Measurements from ENCODE around the gene UNC119.

UNC119 gene

DNA sequence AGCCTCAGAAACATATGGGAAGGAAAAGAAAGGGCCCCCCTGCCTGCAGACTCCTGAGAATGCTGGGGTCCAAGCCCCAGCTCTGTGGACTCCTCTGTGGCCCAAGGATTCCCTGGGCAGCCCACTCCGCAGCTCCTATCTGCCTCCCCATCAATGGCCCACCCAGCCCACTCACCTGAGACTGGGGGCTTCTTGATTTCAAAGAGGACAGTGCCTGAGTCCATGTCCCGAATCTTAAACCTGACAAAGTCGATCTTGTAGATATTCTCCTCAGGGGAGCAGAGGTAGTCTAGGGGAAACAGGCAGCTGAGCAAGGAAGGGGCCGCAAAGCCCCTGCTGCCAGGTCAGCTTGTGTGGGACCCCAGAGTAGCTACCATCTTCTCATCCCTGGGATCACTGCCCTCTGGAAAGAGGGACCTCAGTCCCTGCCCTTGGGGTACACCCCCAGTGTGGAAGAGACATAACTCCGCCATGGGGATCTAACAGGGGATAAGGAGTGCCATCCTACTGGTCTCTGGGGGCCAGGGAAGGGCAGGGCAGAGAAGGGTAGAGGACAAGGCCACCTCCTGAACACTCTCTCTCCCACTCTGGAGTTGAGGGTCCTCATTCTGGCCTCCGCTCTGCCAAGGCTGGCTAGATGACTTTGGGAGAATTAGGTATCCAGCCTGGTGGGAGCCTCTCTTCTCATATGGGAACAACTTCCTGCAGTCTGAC lies 3.9 kb downstream of the UNC119 start:
- no peak overlapping the region for H3K4me3 ChIP-seq (ENCODE audit: low read length)
- no peaks in the 10 kb centered on the region for H3K36me3 ChIP-seq (ENCODE audit: control insufficient read depth, insufficient read depth, low read length)
- H3K4me1 ChIP-seq (ENCODE audit: control insufficient read depth, insufficient read depth, low read length) = peaks cover 16% of the 10 kb centered on the region
- no peaks in the 10 kb centered on the region for H3K27me3 ChIP-seq (ENCODE audit: control insufficient read depth, insufficient read depth, low read length)
- H3K9ac ChIP-seq (ENCODE audit: low read length) = no peak overlapping the region
- H3K9me3 ChIP-seq (ENCODE audit: control insufficient read depth, low read length) = no peaks in the 10 kb centered on the region

DNA sequence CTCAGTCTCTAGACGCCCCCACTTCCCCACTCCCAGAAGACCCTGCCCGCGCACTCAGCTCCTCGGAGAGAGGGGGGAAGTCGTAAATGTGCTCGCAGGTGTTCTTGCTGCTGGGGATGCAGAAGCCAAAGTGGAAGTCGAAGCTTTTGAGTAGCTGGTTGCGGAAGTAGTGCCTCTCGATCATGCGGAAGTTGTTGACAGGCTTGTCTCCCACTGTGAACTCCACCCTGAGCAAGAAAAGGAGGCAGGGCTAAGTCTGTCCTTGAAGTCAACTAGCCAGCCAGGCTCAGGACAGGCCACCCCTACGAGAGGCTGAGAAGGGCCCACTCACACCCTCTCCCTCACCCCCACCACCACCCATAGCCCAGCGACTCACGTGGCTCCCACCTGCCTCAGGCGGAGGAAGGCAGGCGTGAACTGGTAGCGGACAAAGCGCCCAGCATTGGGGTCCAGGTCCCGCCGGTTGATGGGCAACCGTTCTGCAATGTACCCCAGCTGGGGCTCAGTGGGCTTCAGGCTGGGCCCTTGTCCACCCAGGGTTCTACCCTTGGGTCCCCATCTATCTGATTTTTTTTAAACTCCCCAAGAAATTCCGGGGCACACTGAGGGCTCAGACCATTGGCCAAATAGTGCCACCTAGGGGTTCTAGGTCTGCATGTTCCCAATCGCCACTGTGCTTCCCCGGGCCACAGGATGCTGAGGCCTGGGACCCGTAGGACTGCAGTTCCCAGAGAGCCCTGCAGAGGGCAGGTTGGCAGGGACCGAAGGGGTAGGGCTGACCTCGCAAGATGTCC lies 4.6 kb downstream of the UNC119 start:
- no peak overlapping the region for H3K9ac ChIP-seq (ENCODE audit: low read length)
- peaks cover 11% of the 10 kb centered on the region for H3K4me1 ChIP-seq (ENCODE audit: control insufficient read depth, insufficient read depth, low read length)
- no peak overlapping the region for H3K4me3 ChIP-seq (ENCODE audit: low read length)
- no peaks in the 10 kb centered on the region for H3K27me3 ChIP-seq (ENCODE audit: control insufficient read depth, insufficient read depth, low read length)
- H3K36me3 ChIP-seq (ENCODE audit: control insufficient read depth, insufficient read depth, low read length) = no peaks in the 10 kb centered on the region
- no peaks in the 10 kb centered on the region for H3K9me3 ChIP-seq (ENCODE audit: control insufficient read depth, low read length)

GRCh38 chr17:28547096-28547622 lies 5.3 kb downstream of the UNC119 start:
- no peaks in the 10 kb centered on the region for H3K9me3 ChIP-seq (ENCODE audit: control insufficient read depth, low read length)
- H3K9ac ChIP-seq (ENCODE audit: low read length) = no peak overlapping the region
- H3K27me3 ChIP-seq (ENCODE audit: control insufficient read depth, insufficient read depth, low read length) = no peaks in the 10 kb centered on the region
- no peak overlapping the region for H3K4me3 ChIP-seq (ENCODE audit: low read length)
- no peaks in the 10 kb centered on the region for H3K36me3 ChIP-seq (ENCODE audit: control insufficient read depth, insufficient read depth, low read length)
- H3K4me1 ChIP-seq (ENCODE audit: control insufficient read depth, insufficient read depth, low read length) = peaks cover 9% of the 10 kb centered on the region

GRCh38 chr17:28545787-28546415 lies 6.5 kb downstream of the UNC119 start:
- no peak overlapping the region for H3K9ac ChIP-seq (ENCODE audit: low read length)
- no peaks in the 10 kb centered on the region for H3K27me3 ChIP-seq (ENCODE audit: control insufficient read depth, insufficient read depth, low read length)
- no peak overlapping the region for H3K4me3 ChIP-seq (ENCODE audit: low read length)
- no peaks in the 10 kb centered on the region for H3K9me3 ChIP-seq (ENCODE audit: control insufficient read depth, low read length)
- peaks cover 4% of the 10 kb centered on the region for H3K4me1 ChIP-seq (ENCODE audit: control insufficient read depth, insufficient read depth, low read length)
- no peaks in the 10 kb centered on the region for H3K36me3 ChIP-seq (ENCODE audit: control insufficient read depth, insufficient read depth, low read length)

GRCh38 chr17:28545141-28545503 lies 7.3 kb downstream of the UNC119 start:
- H3K4me3 ChIP-seq (ENCODE audit: low read length) = no peak overlapping the region
- peaks cover 4% of the 10 kb centered on the region for H3K4me1 ChIP-seq (ENCODE audit: control insufficient read depth, insufficient read depth, low read length)
- no peaks in the 10 kb centered on the region for H3K27me3 ChIP-seq (ENCODE audit: control insufficient read depth, insufficient read depth, low read length)
- H3K9ac ChIP-seq (ENCODE audit: low read length) = no peak overlapping the region
- H3K36me3 ChIP-seq (ENCODE audit: control insufficient read depth, insufficient read depth, low read length) = no peaks in the 10 kb centered on the region
- no peaks in the 10 kb centered on the region for H3K9me3 ChIP-seq (ENCODE audit: control insufficient read depth, low read length)

- Histone ChIP-seq H3K9me3 (ENCODE audit: control insufficient read depth, low read length) (no peaks in the 10 kb centered on the region), H3K9ac (ENCODE audit: low read length) (no peak overlapping the region), H3K4me1 (ENCODE audit: control insufficient read depth, insufficient read depth, low read length) (peaks cover 4% of the 10 kb centered on the region), H3K36me3 (ENCODE audit: control insufficient read depth, insufficient read depth, low read length) (no peaks in the 10 kb centered on the region), H3K4me3 (ENCODE audit: low read length) (no peak overlapping the region), H3K27me3 (ENCODE audit: control insufficient read depth, insufficient read depth, low read length) (no peaks in the 10 kb centered on the region)
Measured at GRCh38 chr17:28544402-28545140, 7.9 kb downstream of the UNC119 start.

GRCh38 chr17:28541439-28541838 lies 11.0 kb downstream of the UNC119 start:
- no peaks in the 10 kb centered on the region for H3K27me3 ChIP-seq (ENCODE audit: control insufficient read depth, insufficient read depth, low read length)
- H3K9me3 ChIP-seq (ENCODE audit: control insufficient read depth, low read length) = no peaks in the 10 kb centered on the region
- H3K36me3 ChIP-seq (ENCODE audit: control insufficient read depth, insufficient read depth, low read length) = no peaks in the 10 kb centered on the region
- H3K9ac ChIP-seq (ENCODE audit: low read length) = no peak overlapping the region
- H3K4me1 ChIP-seq (ENCODE audit: control insufficient read depth, insufficient read depth, low read length) = peaks cover 11% of the 10 kb centered on the region
- H3K4me3 ChIP-seq (ENCODE audit: low read length) = no peak overlapping the region

- no peak overlapping the region for H3K4me3 ChIP-seq (ENCODE audit: low read length)
- H3K4me1 ChIP-seq (ENCODE audit: control insufficient read depth, insufficient read depth, low read length) = peaks cover 23% of the 10 kb centered on the region
- H3K36me3 ChIP-seq (ENCODE audit: control insufficient read depth, insufficient read depth, low read length) = no peaks in the 10 kb centered on the region
- H3K9ac ChIP-seq (ENCODE audit: low read length) = no peak overlapping the region
- no peaks in the 10 kb centered on the region for H3K27me3 ChIP-seq (ENCODE audit: control insufficient read depth, insufficient read depth, low read length)
- H3K9me3 ChIP-seq (ENCODE audit: control insufficient read depth, low read length) = no peaks in the 10 kb centered on the region
Measured at GRCh38 chr17:28540231-28540630, 12.2 kb downstream of the UNC119 start.

- Histone ChIP-seq H3K9me3 (ENCODE audit: control insufficient read depth, low read length) (no peaks in the 10 kb centered on the region), H3K9ac (ENCODE audit: low read length) (no peak overlapping the region), H3K4me1 (ENCODE audit: control insufficient read depth, insufficient read depth, low read length) (peaks cover 40% of the 10 kb centered on the region), H3K27me3 (ENCODE audit: control insufficient read depth, insufficient read depth, low read length) (no peaks in the 10 kb centered on the region), H3K4me3 (ENCODE audit: low read length) (no peak overlapping the region), H3K36me3 (ENCODE audit: control insufficient read depth, insufficient read depth, low read length) (no peaks in the 10 kb centered on the region)
Measured at GRCh38 chr17:28538296-28538895, 14.0 kb downstream of the UNC119 start.

- Histone ChIP-seq H3K4me3 (ENCODE audit: low read length) (no peak overlapping the region), H3K36me3 (ENCODE audit: control insufficient read depth, insufficient read depth, low read length) (no peaks in the 10 kb centered on the region), H3K27me3 (ENCODE audit: control insufficient read depth, insufficient read depth, low read length) (no peaks in the 10 kb centered on the region), H3K9ac (ENCODE audit: low read length) (no peak overlapping the region), H3K9me3 (ENCODE audit: control insufficient read depth, low read length) (no peaks in the 10 kb centered on the region), H3K4me1 (ENCODE audit: control insufficient read depth, insufficient read depth, low read length) (peaks cover 52% of the 10 kb centered on the region)
Measured at GRCh38 chr17:28537219-28537610, 15.2 kb downstream of the UNC119 start.

DNA sequence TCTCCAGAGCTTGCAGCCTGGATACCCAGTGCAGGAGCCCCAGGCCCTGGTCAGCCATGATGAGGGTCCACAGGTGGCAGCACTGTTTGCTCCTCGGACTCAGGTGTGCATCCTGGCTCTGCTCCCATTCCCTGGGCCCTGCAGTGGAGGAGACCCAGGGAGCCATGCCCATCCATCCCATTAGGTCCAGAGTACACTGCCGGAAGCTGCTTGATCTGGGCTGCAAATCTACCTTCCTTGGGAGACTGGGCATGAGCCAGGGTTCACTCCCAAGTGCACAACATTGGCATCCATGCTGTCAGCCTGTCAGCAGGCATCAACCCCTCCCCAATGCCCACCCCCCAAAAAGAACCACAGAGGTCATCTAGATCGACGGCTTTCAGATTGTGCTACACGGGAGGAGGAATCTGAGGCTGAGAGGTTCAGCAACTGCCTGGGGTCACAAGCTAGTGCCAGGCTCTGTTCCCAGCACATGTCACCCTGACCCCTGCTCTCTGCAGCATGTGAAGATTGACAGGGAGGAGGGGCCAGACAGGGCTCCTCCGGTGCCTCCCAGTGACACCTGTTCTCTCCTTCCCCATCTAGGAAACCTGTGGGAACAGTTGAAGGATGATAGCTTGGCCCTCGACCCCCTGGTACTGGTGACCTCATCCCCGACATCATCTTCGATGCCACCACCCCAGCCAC lies 15.7 kb downstream of the UNC119 start:
- H3K4me1 ChIP-seq (ENCODE audit: control insufficient read depth, insufficient read depth, low read length) = peaks cover 54% of the 10 kb centered on the region
- H3K9me3 ChIP-seq (ENCODE audit: control insufficient read depth, low read length) = no peaks in the 10 kb centered on the region
- H3K27me3 ChIP-seq (ENCODE audit: control insufficient read depth, insufficient read depth, low read length) = peaks cover under 1% of the 10 kb centered on the region
- H3K9ac ChIP-seq (ENCODE audit: low read length) = no peak overlapping the region
- H3K4me3 ChIP-seq (ENCODE audit: low read length) = no peak overlapping the region
- H3K36me3 ChIP-seq (ENCODE audit: control insufficient read depth, insufficient read depth, low read length) = no peaks in the 10 kb centered on the region

Data from mucosa of stomach (tissue), 1 donor.